NCI-H526 (cell line): ENCODE results near the gene CACNA1D.
A peak's percentile ranks its signal among the peaks of the same experiment; 100 is the strongest.
"Not testable (repeated sequence)": the region's sequence is repeated elsewhere in the genome, so short reads cannot be mapped to it uniquely, and the experiment has no call there.

Experiments used
- DNase-seq, 2 experiments: peaks; one replicate each; lab custom pipeline; 2025; lab: John Stamatoyannopoulos, UW

Gene CACNA1D

DNA sequence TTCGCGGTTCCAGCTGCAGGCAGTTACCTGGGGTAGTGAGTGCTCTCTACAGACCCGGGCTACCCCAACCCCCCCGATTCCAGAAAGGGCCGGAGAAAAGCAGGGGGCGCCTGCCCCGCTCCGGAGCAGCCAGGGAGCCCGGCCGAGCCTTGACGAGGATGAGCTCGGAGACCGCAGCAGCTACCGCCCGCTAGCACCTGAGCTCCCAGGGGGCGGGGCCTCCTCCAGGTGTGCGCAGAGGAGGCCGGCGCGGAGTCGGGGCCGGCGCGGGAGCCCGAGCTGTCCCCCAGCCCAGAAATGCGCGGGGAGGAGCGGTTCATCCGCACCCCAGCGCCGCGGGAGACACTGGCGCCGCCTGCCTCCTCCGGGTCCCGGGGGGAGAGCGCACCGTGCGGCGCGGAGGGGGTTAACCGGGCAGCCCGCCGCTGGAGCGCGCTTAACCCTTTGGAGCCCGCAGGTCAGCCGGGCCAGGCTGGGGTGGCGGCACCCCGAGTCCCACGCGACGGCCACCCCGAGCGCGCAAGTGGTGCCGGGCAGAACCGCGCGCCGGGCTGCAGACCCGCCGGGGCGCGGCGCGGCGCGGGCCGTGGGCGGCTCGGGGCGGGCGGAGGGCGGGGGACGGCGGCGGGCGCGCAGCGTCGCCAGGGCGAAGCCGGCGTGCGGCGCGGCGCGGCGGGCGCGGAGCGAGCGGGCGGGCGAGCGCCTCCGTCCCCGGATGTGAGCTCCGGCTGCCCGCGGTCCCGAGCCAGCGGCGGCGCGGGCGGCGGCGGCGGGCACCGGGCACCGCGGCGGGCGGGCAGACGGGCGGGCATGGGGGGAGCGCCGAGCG, at the start of gene CACNA1D:
CACNA1D (plus strand) TSS at position 649 of the 829 bp plus-strand sequence. CDS start 556 bp downstream, outside the sequence.
- DNase-seq = peak; percentile 63 to 92

DNA sequence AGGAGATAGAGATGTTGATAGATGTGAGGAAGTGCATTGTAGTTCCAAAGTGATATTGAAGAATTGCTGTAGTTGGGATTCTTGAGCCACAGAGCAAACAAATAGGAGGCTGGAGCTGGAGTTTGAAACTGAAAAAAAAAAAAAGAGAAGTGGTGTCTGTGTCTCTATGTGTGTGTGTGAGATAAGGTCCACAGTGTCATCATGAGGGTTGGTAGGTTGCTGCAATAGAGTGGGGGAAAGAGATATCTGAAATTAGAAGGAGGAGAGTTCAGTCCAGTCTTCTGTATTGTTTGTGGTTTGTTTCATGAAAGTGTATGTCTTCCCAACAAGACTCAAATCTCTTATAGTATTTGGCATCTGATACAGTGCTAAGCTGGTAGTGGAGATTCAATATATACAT, 37.3 kb upstream of the CACNA1D start:
- DNase-seq = no peak

DNA sequence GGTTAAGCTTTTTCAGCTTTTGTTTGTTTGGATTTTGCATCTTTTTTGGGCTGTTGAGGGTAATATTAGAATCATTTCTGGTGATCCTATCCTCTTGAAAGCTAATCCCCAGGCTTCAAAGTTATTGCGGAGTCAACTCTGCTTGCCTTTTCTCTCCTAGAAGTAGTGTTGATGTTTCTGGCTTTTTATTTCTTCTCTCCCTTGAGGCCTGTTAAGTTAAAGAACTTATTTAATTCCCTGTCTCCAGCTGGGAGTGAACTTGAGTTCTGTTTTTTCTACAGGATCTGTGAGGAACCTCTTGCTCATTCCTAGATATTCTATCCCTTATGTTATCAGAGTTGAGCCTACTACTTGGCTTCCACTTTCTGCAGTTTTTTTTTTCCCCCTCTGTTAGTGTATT, 34.1 kb upstream of the CACNA1D start:
- no peak for DNase-seq

DNA sequence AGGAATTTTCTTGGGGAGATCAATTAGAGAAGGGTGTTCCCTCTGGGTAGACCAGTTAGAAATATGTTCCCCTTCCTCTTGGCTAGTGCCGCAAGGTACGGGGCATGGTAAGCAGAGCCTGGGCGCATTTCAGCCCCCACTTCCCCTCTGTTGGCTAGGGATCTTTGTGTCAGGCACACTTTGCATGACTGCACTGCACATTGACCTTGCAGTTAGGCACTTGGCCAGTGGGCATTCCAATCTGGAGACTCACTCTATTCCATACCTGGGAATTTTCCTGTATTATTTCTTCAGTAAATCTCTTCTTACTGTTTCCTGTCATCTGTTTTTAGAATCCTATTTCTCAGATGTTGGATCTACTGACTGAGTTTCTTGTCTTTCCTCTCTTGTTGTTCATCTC, 30.0 kb upstream of the CACNA1D start:
- DNase-seq = no peak

DNA sequence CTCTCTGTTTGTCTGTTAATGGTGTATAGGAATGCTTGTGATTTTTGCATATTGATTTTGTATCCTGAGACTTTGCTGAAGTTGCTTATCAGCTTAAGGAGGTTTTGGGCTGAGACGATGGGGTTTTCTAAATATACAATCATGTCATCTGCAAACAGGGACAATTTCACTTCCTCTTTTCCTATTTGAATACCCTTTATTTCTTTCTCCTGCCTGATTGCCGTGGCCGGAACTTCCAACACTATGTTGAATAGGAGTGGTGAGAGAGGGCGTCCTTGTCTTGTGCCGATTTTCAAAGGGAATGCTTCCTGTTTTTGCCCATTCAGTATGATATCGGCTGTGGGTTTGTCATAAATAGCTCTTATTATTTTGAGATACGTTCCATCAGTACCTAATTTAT, 24.7 kb upstream of the CACNA1D start:
- not testable (repeated sequence) for DNase-seq

DNA sequence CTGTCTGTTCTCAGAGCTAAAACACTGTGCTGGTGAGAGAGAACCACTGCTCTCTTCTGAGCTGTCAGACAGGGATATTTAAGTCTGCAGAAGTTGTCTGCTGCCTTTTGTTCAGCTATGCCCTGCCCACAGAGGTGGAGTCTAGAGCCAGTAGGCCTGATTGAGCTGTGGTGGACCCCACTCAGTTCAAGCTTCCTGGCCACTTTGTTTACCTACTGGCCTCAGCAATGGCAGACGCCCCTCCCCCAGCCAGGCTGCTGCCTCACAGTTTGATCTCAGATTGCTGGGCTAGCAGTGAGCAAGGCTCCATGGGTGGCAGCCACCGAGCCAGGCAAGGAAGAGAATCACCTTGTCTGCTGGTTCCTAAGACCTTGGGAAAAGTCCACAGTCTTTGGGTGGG, 21.0 kb upstream of the CACNA1D start:
- DNase-seq = no peak

DNA sequence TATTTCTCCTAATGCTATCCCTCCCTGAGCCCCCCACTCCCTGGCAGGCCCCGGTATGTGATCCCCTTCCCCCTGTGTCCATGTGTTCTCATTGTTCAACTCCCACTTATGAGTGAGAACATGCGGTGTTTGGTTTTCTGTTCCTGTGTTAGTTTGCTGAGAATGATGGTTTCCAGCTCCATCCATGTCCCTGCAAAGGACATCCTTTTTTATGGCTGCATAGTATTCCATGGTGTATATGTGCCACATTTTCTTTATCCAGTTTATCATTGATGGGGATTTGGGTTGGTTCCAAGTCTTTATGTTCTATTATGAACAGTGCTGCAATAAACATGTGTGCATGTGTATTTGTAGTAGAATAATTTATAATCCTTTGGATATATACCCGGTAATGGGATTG, 18.0 kb upstream of the CACNA1D start:
- not testable (repeated sequence) for DNase-seq

DNA sequence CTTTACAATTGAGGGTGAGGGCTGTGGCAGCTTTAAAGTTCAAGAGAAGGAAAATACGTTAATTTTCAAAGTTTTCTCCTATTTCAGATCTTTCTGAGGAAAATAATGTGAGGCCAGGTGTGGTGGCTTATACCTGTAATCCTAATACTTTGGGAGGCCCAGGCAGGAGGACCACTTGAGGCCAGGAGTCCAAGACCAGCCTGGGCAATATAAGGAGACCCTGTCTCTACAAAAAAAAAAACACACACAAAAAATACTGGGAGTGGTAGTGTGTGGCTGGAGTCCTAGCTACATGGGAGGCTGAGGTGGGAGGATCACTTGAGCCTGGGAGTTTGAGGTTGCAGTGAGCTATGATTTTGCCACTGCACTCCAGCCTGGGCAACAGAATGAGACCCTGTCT, 16.7 kb upstream of the CACNA1D start:
- DNase-seq = not testable (repeated sequence)

DNA sequence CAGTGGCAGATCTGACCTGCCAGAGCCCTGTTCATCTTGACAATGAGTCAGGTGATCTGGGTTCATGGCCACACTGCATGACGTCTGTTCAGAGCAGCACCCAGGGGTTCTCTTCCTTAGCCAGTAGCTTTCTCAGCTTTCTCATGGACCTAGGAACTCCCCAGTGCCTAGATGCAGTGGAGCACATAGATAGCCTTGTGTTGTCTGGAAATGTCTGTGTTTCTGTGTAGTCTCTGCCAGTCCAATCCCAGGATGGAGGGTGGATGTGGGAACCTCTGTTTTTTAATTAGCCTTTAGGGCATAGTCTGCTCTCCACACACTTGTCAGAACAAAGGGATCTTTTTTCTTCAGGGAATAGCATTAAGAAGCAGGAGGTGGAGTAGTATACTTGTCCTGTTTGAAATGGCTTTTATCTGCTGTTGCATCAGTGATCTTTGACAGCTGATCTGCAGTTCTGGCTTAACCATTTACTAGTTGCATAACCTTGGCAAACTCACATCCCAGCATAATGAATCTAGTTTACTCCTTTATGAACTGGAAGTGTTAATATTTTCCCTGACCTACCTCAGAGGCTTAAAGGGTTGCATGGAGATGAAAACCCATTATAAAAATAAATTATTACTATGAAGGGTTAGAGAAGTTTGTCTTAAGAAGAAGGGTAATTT, 16.1 kb upstream of the CACNA1D start:
- DNase-seq = peak; percentile 80 to 83

DNA sequence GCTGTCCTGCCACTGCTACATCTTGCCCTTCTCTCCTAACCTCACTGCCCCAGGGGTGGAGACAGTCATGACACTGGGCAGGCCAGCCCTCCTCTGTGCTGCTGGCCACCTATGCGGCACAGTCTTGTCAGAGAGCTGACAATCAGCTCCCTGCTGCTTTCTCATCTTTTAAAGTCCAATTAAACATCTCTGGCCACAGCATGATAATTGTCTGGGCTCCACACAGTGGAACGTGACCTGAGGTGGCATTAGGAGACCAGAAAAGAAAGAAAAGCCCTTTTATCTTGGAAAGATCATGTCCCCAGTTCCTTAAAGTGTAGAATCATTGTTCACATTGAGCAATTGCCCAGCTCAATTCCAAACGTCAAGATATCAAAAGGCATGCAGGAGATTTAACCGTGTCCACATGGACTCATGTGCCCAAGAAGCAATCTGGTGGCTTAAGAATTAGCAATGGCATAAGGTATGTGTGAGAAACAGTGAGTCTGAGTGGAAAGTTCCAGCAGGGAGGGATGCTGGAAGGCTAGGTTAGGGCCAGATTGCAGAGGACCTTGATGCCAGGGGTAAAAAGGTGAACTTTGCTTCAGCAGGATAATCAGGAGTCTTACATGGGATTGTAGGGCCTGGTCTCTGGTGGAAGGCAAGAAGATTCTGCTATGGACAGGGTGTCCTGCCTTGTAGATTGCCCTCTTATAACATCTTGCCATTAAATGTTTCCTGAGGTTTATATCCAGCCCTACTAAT, 15.3 kb upstream of the CACNA1D start:
- DNase-seq = no peak

DNA sequence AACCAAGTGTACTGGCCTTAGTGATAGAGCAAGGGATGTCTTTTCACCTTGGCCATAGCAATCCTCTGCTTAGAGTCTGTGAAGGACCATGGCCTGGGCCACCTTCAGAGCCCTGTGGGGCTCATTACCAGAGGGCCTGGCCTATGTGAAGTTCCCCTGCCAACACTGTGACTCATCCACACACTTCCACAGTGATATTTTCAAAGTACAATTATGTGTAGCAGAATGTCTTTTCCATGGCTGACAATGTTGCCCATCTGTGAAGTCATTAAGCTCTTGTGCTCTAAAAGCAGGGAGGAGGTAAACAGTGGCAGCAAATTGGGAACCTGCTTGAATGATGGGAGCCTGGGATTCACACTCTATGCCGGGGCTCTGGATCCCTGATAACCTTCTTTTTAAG, 12.2 kb upstream of the CACNA1D start:
- no peak for DNase-seq

DNA sequence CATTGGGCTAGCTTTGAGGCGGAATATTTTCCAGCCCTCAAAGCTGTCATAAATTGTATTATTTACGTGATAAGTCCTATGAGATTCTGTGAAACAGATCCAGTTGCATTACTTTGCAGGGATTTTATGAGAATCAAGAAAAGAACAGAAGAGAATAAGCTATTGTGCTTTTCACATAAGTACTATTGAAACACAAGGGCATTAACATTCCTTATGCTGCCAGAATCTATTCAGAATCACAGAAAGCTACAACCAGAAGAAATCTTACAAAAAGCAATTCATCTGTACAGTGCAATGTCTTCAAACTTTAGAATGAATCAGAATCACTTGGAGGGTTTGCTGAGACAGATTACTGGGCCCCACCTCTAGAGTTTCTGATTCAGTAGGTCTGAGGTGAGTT, 10.6 kb upstream of the CACNA1D start:
- DNase-seq = no peak

DNA sequence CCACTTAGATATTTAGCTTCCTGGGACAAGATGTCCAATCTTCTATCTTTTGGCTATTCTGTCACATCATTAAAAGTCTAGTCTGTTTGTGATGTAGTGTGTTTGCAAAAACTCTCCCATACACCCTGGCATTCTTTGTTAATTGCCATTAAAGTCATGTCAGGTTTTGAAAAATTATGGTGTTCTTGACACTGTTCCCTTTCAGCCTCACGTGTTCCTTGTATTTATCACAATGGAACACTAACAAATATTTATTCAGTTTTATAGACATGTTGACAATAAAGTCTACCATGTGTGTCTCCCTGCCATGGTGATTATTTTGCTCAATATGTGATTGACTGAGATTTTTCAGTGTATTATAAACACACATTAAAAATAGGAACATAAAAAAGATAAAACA, 9.4 kb upstream of the CACNA1D start:
- DNase-seq = no peak

DNA sequence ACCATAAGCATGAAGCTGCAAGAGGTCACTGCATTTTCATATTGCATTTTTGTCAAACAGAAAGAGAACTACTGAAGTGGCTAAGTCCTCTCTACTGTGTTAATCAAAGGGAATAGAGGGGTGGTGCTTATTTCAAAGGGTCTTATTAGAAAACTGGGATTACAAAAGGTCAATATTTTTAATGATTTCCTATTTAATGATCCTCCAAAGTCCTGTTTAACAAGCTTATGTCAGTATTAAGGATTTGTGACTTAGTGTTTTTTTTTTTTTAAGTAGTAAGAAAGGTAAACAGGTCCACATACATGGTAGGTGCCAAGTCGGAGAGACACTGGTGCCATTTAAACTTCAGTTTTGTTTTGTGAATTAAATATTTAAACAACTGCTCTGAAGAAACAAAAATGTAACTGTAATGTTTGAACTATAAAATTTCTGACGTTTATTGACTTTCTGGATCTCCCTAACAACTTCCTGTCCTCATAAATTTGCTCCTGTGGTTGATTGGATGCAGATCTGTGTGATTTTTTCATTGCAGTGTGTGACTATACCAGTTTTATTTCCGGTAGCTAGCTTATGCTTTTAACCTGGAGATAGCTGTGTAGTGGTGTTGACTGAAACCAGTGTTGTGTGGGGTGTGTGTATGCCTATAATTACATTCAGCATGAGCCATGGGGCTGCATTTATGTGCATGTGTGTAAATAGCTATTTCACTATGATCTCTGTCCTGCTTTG, 8.6 kb upstream of the CACNA1D start:
- DNase-seq = no peak

DNA sequence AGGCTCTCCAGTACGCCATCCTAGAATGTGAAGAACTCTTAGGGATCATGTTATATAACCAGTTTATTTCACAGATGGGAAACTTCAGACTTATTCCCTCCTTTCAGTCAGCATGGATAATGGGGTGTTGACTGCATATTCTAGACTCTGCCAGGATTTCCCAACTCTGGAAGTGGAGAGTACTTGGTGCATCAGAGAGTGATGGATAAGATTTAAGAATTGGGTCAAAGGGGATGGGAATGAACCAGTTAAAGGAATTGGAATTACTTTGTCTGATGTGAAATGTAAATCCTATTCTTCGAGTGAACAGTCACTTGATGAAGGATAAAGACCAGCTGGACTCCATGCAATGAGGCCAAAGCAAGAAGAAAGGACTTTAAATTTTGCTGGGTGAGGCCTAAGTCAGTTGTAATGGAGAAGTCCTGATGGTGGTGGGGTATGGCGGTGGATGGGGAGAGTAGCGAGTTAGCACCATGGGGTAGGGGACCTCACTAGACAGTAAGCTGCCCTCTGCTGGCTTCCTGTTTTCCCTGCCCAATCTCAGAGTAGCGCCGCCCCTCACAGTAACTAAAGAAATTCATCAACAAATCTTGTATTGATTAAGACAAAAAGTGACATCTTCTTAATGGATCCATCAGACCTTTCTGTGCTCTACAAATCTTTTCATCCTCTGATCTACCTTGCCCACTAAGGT, 7.3 kb upstream of the CACNA1D start:
- no peak for DNase-seq

DNA sequence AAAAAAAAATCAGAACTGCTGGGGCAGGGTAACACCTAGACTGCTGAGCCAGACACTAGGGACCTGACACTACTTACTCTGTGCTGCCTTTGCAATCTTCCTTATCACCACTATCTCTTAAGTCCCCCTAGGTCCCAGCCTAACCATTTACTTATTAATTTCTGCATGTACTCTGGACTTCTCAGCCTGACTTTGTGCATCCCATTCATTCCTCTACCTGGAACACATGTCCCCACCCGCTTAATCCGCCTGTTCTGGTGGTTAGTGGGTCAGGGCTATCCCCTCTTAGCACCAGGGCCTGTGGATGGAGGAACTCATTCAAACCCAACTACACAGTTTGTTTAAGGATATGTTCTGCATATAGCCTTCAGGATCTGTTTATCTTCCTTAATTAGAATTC, 5.0 kb upstream of the CACNA1D start:
- DNase-seq = no peak

DNA sequence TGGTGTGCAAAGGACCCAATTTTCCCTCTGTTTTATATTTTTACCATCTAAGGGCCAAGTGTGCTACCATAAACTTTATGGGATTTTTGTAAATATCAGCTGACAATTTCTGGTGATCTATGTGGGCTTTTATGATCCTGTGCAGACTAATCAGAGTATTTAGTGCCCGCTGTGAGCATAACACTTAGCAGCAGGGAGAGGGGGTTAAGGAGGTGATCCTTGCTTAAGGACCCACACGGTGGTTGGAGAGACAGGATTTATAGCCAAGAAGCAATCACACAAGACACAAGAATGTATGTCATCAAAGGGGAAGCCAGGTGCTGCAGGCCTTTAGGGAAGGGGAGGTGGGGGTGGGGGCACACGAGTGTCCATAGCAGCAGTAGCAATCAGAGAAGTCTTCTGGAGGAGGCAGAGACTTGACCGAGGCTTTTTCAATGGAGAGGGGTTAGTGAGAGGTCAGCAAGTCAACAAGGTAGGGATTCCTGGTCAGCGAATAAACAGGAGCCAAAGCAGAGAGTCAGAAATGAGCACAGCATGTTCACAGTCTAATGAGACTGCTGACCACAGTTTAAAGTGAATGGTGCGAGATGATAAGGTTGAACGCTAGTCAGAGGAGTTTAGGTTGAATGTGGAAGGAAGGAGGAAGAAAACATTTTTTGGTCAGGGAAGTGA, 4.5 kb upstream of the CACNA1D start:
- no peak for DNase-seq

DNA sequence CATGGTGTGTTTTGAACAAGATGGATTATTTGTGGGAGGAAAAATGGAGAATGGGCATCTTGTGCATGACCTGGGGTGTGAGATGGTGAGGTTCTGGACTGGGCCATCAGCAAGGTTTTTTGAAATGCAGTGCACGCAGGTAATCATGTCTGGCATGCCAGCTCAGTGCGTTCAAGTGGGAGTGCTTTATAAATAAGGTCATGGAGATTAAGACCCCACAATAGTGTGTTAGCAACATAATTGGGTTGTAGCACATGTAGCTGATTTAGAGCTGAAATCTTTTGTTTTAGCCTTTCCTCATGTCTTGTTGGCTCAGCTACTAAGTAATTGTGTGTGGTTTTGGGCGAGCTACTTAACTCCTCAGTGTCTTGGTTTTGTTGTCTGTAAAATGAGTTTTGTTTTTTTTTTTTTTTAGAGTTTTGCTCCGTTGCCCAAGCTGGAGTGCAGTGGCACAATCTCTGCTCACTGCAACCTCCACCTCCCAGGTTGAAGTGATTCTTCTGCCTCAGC, 3.9 kb upstream of the CACNA1D start:
- no peak for DNase-seq

DNA sequence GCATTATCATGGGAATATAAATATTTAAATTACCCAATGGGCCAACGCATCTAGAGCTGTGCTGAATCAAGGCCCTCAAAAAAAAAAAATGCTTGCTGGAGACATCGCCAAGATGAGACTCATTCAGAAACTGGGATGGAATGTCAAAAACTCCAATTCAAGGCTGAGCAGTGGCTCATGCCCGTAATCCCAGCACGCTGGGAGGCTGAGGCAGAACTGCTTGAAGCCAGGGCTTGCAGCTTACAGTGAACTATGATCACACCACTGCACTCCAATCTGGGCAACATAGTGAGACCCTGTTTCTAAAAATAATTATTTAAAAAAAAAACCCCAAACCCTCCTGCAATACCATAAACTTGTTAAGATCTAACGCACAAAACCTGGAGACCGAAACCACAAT, 3.1 kb upstream of the CACNA1D start:
- no peak for DNase-seq

DNA sequence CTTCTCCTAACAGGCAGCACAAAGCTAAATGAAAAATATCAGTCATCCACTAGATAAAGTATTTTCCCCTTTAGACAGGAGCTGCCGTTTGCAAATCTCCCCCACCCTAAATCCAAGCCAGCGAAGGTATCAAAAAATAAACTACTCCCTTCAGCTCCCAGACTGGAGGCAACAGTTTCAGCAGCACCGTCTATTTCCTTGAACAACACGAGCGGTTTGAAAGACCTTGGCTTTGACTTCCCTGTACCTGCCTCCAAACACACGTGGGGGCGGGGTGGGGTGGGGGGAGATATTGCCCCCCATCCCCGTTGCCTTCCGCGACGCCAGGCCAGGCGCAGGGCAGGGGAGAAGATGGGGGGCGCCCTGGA, 832 bp upstream of the CACNA1D start:
- no peak for DNase-seq

DNA sequence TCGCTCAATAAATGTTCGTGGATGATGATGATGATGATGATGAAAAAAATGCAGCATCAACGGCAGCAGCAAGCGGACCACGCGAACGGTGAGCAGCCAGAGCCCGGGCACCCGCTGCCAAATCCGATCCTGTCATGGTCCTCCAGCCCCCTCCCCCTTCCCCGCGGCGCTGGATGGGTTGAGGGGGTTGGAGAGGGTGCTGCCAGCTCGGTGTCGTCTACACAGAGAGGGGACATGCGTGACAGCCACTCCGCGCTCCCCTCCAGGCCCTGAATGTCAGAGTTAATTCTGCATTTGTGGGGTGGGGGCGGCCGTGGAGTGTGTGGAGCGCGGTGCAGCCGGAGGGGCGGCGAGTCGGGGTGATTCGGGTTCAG, 722 bp downstream of the CACNA1D start:
- peak in 1 of 2 experiments; percentile 66 for DNase-seq
